ENCODE results near the gene MGAT4A. TPM values are rescaled to one million over a fixed set of nuclear protein-coding genes. Genes with fewer than 3 reads are reported as not detected.
A peak's percentile ranks its signal among the peaks of the same experiment; 100 is the strongest.

The MGAT4A gene
- total RNA-seq, 1 donor from 2014 or later: 1.7 TPM

- FAIRE-seq (no peak), DNase-seq (ENCODE audit: low read depth) (no peak)
- H2AFZ ChIP-seq (ENCODE audit: low read depth, low read length): no peak overlapping the region
- H3K36me3 ChIP-seq (ENCODE audit: insufficient read depth, low read length): no peaks in the 10 kb centered on the region
- no peak overlapping the region for H3K27ac Mint-ChIP-seq (ENCODE audit: unreplicated experiment)
- no peaks in the 10 kb centered on the region for H3K79me2 ChIP-seq (ENCODE audit: insufficient read depth, low read length)
- no peaks in the 10 kb centered on the region for H3K4me1 ChIP-seq (ENCODE audit: insufficient read depth, low read length)
- H3K27me3 Mint-ChIP-seq (ENCODE audit: low read depth, unreplicated experiment): peaks cover 4% of the 10 kb centered on the region
- H3K36me3 Mint-ChIP-seq (ENCODE audit: low read depth, unreplicated experiment): peaks cover 31% of the 10 kb centered on the region
- no peak overlapping the region for H3K4me3 Mint-ChIP-seq (ENCODE audit: unreplicated experiment)
- peaks cover 3% of the 10 kb centered on the region for H3K4me1 Mint-ChIP-seq (ENCODE audit: low read depth, unreplicated experiment)
- no peaks in the 10 kb centered on the region for H3K9me3 ChIP-seq (ENCODE audit: insufficient read depth, low read depth, low read length)
- H4K20me1 ChIP-seq (ENCODE audit: insufficient read depth, low read length): peaks cover 3% of the 10 kb centered on the region
- H3K27me3 ChIP-seq (ENCODE audit: insufficient read depth, low read length): no peaks in the 10 kb centered on the region
- no peak overlapping the region for H3K4me3 ChIP-seq (ENCODE audit: insufficient read depth, low read depth, low read length)
- H3K9ac ChIP-seq (ENCODE audit: low read length): no peak overlapping the region
- no peaks in the 10 kb centered on the region for H3K9me3 Mint-ChIP-seq (ENCODE audit: unreplicated experiment)
- no peak overlapping the region for H3K27ac ChIP-seq (ENCODE audit: low read depth, low read length)
- TF ChIP-seq EZH2 (IDR thresholded peaks at IDR 0.05; ENCODE audit: insufficient read depth, low read length): no peak
- TF ChIP-seq, protein P1, sequence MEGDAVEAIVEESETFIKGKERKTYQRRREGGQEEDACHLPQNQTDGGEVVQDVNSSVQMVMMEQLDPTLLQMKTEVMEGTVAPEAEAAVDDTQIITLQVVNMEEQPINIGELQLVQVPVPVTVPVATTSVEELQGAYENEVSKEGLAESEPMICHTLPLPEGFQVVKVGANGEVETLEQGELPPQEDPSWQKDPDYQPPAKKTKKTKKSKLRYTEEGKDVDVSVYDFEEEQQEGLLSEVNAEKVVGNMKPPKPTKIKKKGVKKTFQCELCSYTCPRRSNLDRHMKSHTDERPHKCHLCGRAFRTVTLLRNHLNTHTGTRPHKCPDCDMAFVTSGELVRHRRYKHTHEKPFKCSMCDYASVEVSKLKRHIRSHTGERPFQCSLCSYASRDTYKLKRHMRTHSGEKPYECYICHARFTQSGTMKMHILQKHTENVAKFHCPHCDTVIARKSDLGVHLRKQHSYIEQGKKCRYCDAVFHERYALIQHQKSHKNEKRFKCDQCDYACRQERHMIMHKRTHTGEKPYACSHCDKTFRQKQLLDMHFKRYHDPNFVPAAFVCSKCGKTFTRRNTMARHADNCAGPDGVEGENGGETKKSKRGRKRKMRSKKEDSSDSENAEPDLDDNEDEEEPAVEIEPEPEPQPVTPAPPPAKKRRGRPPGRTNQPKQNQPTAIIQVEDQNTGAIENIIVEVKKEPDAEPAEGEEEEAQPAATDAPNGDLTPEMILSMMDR (IDR thresholded peaks at IDR 0.05; ENCODE audit: insufficient read depth, low read depth, low read length): no peak
- no peak overlapping the region for H3K4me2 ChIP-seq (ENCODE audit: low read length)
Measured at GRCh38 chr2:98571121-98571701, 159.7 kb downstream of the MGAT4A start.

- no peak for DNase-seq (ENCODE audit: low read depth)
- TF ChIP-seq, protein P1 (IDR thresholded peaks at IDR 0.05; ENCODE audit: insufficient read depth, low read depth, low read length): no peak
- TF ChIP-seq EZH2 (IDR thresholded peaks at IDR 0.05; ENCODE audit: insufficient read depth, low read length): no peak
- no peaks in the 10 kb centered on the region for H3K36me3 ChIP-seq (ENCODE audit: insufficient read depth, low read length)
- no peak for FAIRE-seq
- H3K79me2 ChIP-seq (ENCODE audit: insufficient read depth, low read length): no peaks in the 10 kb centered on the region
- peaks cover 29% of the 10 kb centered on the region for H3K36me3 Mint-ChIP-seq (ENCODE audit: low read depth, unreplicated experiment)
- H3K4me3 ChIP-seq (ENCODE audit: insufficient read depth, low read depth, low read length): no peak overlapping the region
- H3K4me1 ChIP-seq (ENCODE audit: insufficient read depth, low read length): no peaks in the 10 kb centered on the region
- peaks cover 3% of the 10 kb centered on the region for H4K20me1 ChIP-seq (ENCODE audit: insufficient read depth, low read length)
- peaks cover 3% of the 10 kb centered on the region for H3K4me1 Mint-ChIP-seq (ENCODE audit: low read depth, unreplicated experiment)
- H3K4me3 Mint-ChIP-seq (ENCODE audit: unreplicated experiment): no peak overlapping the region
- H3K9ac ChIP-seq (ENCODE audit: low read length): no peak overlapping the region
- no peak overlapping the region for H3K4me2 ChIP-seq (ENCODE audit: low read length)
- H3K27ac ChIP-seq (ENCODE audit: low read depth, low read length): no peak overlapping the region
- H3K9me3 ChIP-seq (ENCODE audit: insufficient read depth, low read depth, low read length): no peaks in the 10 kb centered on the region
- H3K27me3 ChIP-seq (ENCODE audit: insufficient read depth, low read length): no peaks in the 10 kb centered on the region
- H3K27ac Mint-ChIP-seq (ENCODE audit: unreplicated experiment): peak overlapping the region; percentile 53
- H3K27me3 Mint-ChIP-seq (ENCODE audit: low read depth, unreplicated experiment): peaks cover 4% of the 10 kb centered on the region
- no peak overlapping the region for H2AFZ ChIP-seq (ENCODE audit: low read depth, low read length)
- H3K9me3 Mint-ChIP-seq (ENCODE audit: unreplicated experiment): no peaks in the 10 kb centered on the region
Measured at GRCh38 chr2:98570356-98570755, 160.6 kb downstream of the MGAT4A start.

DNA sequence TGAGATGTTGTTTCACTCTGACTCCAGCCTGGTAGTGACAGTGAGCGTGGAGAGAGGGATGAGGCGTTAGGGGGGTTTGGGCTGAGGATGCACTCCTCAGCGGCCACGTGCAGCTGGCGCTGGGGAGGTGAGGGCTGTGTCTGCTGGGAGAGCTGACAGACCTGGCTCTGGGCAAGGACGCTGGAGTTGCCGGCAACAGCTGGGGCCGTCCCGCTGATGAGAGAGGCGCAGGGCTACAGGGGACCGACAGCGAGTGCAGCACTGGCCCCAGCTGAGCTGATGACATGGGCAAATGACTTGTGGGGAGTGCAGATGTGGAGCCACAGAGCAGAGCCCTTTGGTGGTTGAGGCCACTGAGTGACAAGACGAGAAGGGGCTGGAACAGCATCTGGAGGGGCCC, 161.0 kb downstream of the MGAT4A start:
- DNase-seq (ENCODE audit: low read depth): no peak
- Mint-ChIP-seq H3K27ac (ENCODE audit: unreplicated experiment) (peak overlapping the region; percentile 53), H3K27me3 (ENCODE audit: low read depth, unreplicated experiment) (peaks cover 4% of the 10 kb centered on the region), H3K4me3 (ENCODE audit: unreplicated experiment) (no peak overlapping the region), H3K4me1 (ENCODE audit: low read depth, unreplicated experiment) (peaks cover 3% of the 10 kb centered on the region), H3K9me3 (ENCODE audit: unreplicated experiment) (no peaks in the 10 kb centered on the region), H3K36me3 (ENCODE audit: low read depth, unreplicated experiment) (peaks cover 29% of the 10 kb centered on the region)
- Histone ChIP-seq H3K9me3 (ENCODE audit: insufficient read depth, low read depth, low read length) (no peaks in the 10 kb centered on the region), H2AFZ (ENCODE audit: low read depth, low read length) (no peak overlapping the region), H3K9ac (ENCODE audit: low read length) (no peak overlapping the region), H3K27me3 (ENCODE audit: insufficient read depth, low read length) (no peaks in the 10 kb centered on the region), H3K36me3 (ENCODE audit: insufficient read depth, low read length) (no peaks in the 10 kb centered on the region), H3K79me2 (ENCODE audit: insufficient read depth, low read length) (no peaks in the 10 kb centered on the region), H3K4me3 (ENCODE audit: insufficient read depth, low read depth, low read length) (no peak overlapping the region), H3K27ac (ENCODE audit: low read depth, low read length) (no peak overlapping the region), H4K20me1 (ENCODE audit: insufficient read depth, low read length) (peaks cover 3% of the 10 kb centered on the region), H3K4me1 (ENCODE audit: insufficient read depth, low read length) (no peaks in the 10 kb centered on the region), H3K4me2 (ENCODE audit: low read length) (no peak overlapping the region)
- TF ChIP-seq, protein P1 (IDR thresholded peaks at IDR 0.05; ENCODE audit: insufficient read depth, low read depth, low read length): no peak
- TF ChIP-seq EZH2 (IDR thresholded peaks at IDR 0.05; ENCODE audit: insufficient read depth, low read length): no peak
- FAIRE-seq: no peak

All from astrocyte (in vitro differentiated cells and primary cell).